OCI-LY7 (cell line): ENCODE measurements around the gene CTNNAL1. TPM values are rescaled to one million over a fixed set of nuclear protein-coding genes. Genes with fewer than 3 reads are reported as not detected.

Source experiments
- BruUV-seq: library from RNA; stranded (reverse); fragments of 400-500 nt; replicated peaks from 2 replicates; lab custom pipeline; 2021; lab: Mats Ljungman, UMichigan
- CTCF ChIA-PET: fragments of 300-600 bp; sonication (Branson Sonifier 250); formaldehyde crosslinking; loops from one replicate; lab custom pipeline; 2022; ENCODE audit warnings: antibody characterized with exemption; ENCODE audit not compliant: unreplicated experiment; lab: Charles Lee
- POLR2A ChIA-PET: fragments of 300-600 bp; sonication (Branson Sonifier 250); formaldehyde crosslinking; loops from one replicate; lab custom pipeline; 2022; ENCODE audit warnings: antibody characterized with exemption; lab: Charles Lee
- DNase-seq: peaks from one replicate; pipeline ENCODE4 v3.0.0-alpha.2; 2015; ENCODE audit warnings: low spot score
- H2AFZ ChIP-seq: fragments of 200-600 bp; sonication (generic), shearing (Covaris generic); 2 replicates; pipeline ENCODE4 v1.6.1; 2014; ENCODE audit warnings: mild to moderate bottlenecking, antibody characterized with exemption, low read length, moderate library complexity
- H3K27ac ChIP-seq: fragments of 200-600 bp; sonication (generic); 2 replicates; pipeline ENCODE4 v1.5.1; 2014; ENCODE audit warnings: mixed run types, low read depth, mild to moderate bottlenecking, moderate library complexity, low read length, inconsistent platforms; ENCODE audit not compliant: poor library complexity, severe bottlenecking
- H3K36me3 ChIP-seq: fragments of 200-600 bp; sonication (generic); 2 replicates; pipeline ENCODE4 v1.6.1; 2014; ENCODE audit warnings: mild to moderate bottlenecking, antibody characterized with exemption, low read length, moderate library complexity, mixed read lengths; ENCODE audit not compliant: insufficient read depth
- H3K4me1 ChIP-seq: fragments of 200-600 bp; sonication (generic); 2 replicates; pipeline ENCODE4 v1.5.1; 2014; ENCODE audit warnings: mild to moderate bottlenecking, low read length; ENCODE audit not compliant: insufficient read depth, poor library complexity, severe bottlenecking
- H3K4me2 ChIP-seq: fragments of 200-600 bp; sonication (generic); 2 replicates; pipeline ENCODE4 v1.6.1; 2014; ENCODE audit warnings: mild to moderate bottlenecking, low read length
- H3K4me3 ChIP-seq: fragments of 200-600 bp; sonication (generic); 2 replicates; pipeline ENCODE4 v1.5.1; 2014; ENCODE audit warnings: mild to moderate bottlenecking, low read depth, low read length; ENCODE audit not compliant: poor library complexity, severe bottlenecking
- H3K79me2 ChIP-seq: fragments of 200-600 bp; sonication (generic); 2 replicates; pipeline ENCODE4 v1.6.1; 2016; ENCODE audit warnings: low read depth, mild to moderate bottlenecking, low read length, moderate library complexity, mixed read lengths; ENCODE audit not compliant: insufficient read depth
- H3K9me2 ChIP-seq: fragments of 200-600 bp; sonication (generic); 2 replicates; pipeline ENCODE4 v1.6.1; 2016; ENCODE audit warnings: mild to moderate bottlenecking, low read length, mixed read lengths; ENCODE audit not compliant: insufficient read depth
- H3K9me3 ChIP-seq: fragments of 200-600 bp; sonication (generic); 2 replicates; pipeline ENCODE4 v1.6.1; 2014; ENCODE audit warnings: mild to moderate bottlenecking, mixed run types, low read length, mixed read lengths
- H4K20me1 ChIP-seq: fragments of 200-600 bp; sonication (generic); 2 replicates; pipeline ENCODE4 v1.6.1; 2014; ENCODE audit warnings: mild to moderate bottlenecking, antibody characterized with exemption, low read length, moderate library complexity, mixed read lengths; ENCODE audit not compliant: insufficient read depth
- EZH2phosphoT487 ChIP-seq: fragments of 200-600 bp; sonication (generic); IDR thresholded peaks from 2 replicates; pipeline ENCODE4 v1.6.1; 2018; ENCODE audit warnings: low read depth, borderline replicate concordance, mild to moderate bottlenecking, mixed run types, antibody characterized with exemption, low read length, moderate library complexity, mixed read lengths
- intact Hi-C: fragments of 100-400 bp; cut with micrococcal nuclease; formaldehyde crosslinking; loops from one replicate; pipeline ENCODE4 v1.10.0; 2022; ENCODE audit not compliant: unreplicated experiment
- total RNA-seq, 2 experiments: library from RNA; depleted of rRNA in 1 of 2; stranded (reverse); fragments of >200 nt in 1 of 2; shearing (Covaris generic) in 1 of 2; gene quantifications; 2 replicates each; pipeline ENCODE4 v1.2.3, GENCODE V29; 2014 to 2022
- TF ChIP-seq, protein P1 (sequence below): fragments of 200-600 bp; sonication (generic); conservative IDR thresholded peaks from 2 replicates; pipeline ENCODE4 v1.5.1; 2014; ENCODE audit warnings: mild to moderate bottlenecking, antibody characterized with exemption, low read length, moderate library complexity, mixed read lengths

CTNNAL1 gene
- total RNA-seq, 2 experiments from 2014 or later: 32.0 to 35.3 TPM

DNA sequence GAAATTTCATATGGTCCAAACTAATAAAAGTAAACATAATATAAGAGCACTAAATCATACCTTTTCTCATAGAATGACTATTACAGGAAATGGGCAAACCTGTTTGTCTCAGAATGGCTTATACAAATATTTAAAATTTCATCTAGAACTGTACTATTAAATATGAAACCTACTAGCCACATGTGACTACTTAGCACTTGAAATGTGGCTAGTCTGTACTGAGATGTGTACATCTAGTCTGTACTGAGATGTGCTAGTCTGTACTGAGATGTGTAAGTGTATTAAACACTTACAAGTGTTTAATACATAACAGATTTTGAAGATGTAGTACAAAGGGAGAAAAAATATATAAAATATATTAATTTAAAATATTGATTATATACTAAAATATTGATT is 56.7 kb downstream of the CTNNAL1 start:
- peaks cover 4% of the 10 kb centered on the region; the same call in 1 of the 2 replicates for H4K20me1 ChIP-seq
- H3K9me2 ChIP-seq: no peaks in the 10 kb centered on the region
- POLR2A ChIA-PET: no interaction called here
- no TSS peak for BruUV-seq
- H3K4me1 ChIP-seq: peaks cover 3% of the 10 kb centered on the region
- CTCF ChIA-PET: no interaction called here
- no peaks in the 10 kb centered on the region for H3K9me3 ChIP-seq
- H2AFZ ChIP-seq: no peak overlapping the region
- no peak overlapping the region for H3K4me2 ChIP-seq
- no peak overlapping the region for H3K27ac ChIP-seq
- H3K79me2 ChIP-seq: no peaks in the 10 kb centered on the region
- H3K36me3 ChIP-seq: no peaks in the 10 kb centered on the region
- DNase-seq: no peak
- H3K4me3 ChIP-seq: no peak overlapping the region
- intact Hi-C loops: no loop called here
- TF ChIP-seq EZH2phosphoT487: no peak
- TF ChIP-seq, protein P1, sequence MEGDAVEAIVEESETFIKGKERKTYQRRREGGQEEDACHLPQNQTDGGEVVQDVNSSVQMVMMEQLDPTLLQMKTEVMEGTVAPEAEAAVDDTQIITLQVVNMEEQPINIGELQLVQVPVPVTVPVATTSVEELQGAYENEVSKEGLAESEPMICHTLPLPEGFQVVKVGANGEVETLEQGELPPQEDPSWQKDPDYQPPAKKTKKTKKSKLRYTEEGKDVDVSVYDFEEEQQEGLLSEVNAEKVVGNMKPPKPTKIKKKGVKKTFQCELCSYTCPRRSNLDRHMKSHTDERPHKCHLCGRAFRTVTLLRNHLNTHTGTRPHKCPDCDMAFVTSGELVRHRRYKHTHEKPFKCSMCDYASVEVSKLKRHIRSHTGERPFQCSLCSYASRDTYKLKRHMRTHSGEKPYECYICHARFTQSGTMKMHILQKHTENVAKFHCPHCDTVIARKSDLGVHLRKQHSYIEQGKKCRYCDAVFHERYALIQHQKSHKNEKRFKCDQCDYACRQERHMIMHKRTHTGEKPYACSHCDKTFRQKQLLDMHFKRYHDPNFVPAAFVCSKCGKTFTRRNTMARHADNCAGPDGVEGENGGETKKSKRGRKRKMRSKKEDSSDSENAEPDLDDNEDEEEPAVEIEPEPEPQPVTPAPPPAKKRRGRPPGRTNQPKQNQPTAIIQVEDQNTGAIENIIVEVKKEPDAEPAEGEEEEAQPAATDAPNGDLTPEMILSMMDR: no peak

- H4K20me1 ChIP-seq: peaks cover 4% of the 10 kb centered on the region; the same call in 1 of the 2 replicates
- BruUV-seq: no TSS peak
- H3K4me2 ChIP-seq: no peak overlapping the region
- TF ChIP-seq EZH2phosphoT487: no peak
- TF ChIP-seq, protein P1: no peak
- H3K79me2 ChIP-seq: no peaks in the 10 kb centered on the region
- H3K36me3 ChIP-seq: no peaks in the 10 kb centered on the region
- POLR2A ChIA-PET: interaction anchor here (0.7 kb wide), 1 partner anchor 78 kb away, joined by 3 read pairs; no protein-coding TSS in a partner anchor
- peaks cover 3% of the 10 kb centered on the region for H3K4me1 ChIP-seq
- H2AFZ ChIP-seq: no peak overlapping the region
- no peak for DNase-seq
- intact Hi-C loops: no loop called here
- H3K9me3 ChIP-seq: no peaks in the 10 kb centered on the region
- CTCF ChIA-PET: no interaction called here
- no peak overlapping the region for H3K27ac ChIP-seq
- H3K9me2 ChIP-seq: no peaks in the 10 kb centered on the region
- H3K4me3 ChIP-seq: no peak overlapping the region
These were observed 57.2 kb downstream of the CTNNAL1 start for GRCh38 chr9:108956022-108956630.

- Histone ChIP-seq H3K27ac (no peak overlapping the region), H3K4me2 (no peak overlapping the region), H3K4me3 (no peak overlapping the region), H3K4me1 (peaks cover 3% of the 10 kb centered on the region), H3K36me3 (no peaks in the 10 kb centered on the region), H3K9me3 (no peaks in the 10 kb centered on the region), H3K79me2 (no peaks in the 10 kb centered on the region), H4K20me1 (peaks cover 4% of the 10 kb centered on the region; the same call in 1 of the 2 replicates), H3K9me2 (no peaks in the 10 kb centered on the region), H2AFZ (no peak overlapping the region)
- intact Hi-C loops: no loop called here
- no TSS peak for BruUV-seq
- peak; percentile 55 for DNase-seq
- CTCF ChIA-PET: no interaction called here
- TF ChIP-seq EZH2phosphoT487: no peak
- TF ChIP-seq, protein P1: peak; percentile 88
- POLR2A ChIA-PET: interaction anchor here (0.6 to 1.3 kb wide), 4 partner anchors 10 to 566 kb away, joined by 3 to 4 read pairs (median 3); no protein-coding TSS in a partner anchor
These were observed 59.2 kb downstream of the CTNNAL1 start for GRCh38 chr9:108953983-108954574.
